Measurements from ENCODE around the gene DPYD.

Gene DPYD

DNA sequence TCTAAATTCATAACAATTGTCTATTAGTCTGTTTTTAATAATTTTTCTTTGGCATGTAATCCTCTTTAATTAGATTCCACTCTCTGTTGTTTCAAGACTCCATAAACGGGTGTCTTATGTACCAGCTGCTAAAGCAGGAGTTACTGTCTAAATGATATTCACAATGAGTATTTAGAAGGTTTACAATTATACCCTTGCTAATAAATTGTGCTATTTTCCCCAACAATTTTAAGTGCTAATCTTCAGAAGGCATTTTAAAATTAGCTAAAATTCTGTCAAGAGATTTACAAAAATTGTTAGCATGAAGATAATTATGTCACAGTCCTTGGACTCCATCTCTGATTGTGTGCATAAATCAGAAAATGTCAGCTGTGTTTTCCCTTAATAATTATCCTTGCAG is 83.7 kb downstream of the DPYD start:
- no peak for DNase-seq (ENCODE audit: low read depth)

DNA sequence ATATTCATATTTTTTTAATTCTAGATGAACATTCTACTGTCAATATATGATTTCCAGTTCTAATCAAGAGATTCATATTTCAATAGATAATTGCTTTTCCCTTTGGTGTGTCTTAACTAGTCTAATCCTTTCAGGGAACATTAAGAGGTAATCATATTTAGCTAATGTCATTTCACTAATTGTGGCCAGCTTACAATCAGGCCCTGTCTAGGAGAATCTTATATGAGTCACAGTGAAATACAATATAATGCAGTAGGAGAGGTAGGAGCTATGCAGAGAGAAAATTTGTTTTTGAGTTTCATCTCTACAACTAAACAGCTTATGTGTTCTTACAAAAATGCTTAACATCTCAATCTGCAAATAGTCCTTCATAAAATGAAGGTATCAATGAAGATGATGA is 85.9 kb downstream of the DPYD start:
- DNase-seq (ENCODE audit: low read depth), result no peak

DNA sequence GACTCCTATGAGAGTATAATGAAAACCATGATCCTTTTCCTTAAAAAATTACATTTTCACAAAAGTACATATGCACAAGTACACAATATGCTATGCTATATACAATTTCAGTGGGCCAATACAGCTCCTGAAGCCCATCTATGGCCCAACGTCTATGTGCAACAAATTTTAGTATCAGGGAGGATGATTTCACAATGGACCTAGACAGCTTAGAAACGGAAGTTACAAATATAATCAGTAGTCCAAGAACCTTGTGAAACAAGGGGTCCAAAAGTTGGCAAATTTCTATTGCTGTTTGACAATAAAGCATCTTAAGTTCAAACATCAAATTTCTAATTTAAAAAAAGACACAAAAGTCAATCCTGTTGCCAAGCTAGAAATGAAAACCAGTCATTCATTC is 87.0 kb downstream of the DPYD start:
- no peak for DNase-seq (ENCODE audit: low read depth)

DNA sequence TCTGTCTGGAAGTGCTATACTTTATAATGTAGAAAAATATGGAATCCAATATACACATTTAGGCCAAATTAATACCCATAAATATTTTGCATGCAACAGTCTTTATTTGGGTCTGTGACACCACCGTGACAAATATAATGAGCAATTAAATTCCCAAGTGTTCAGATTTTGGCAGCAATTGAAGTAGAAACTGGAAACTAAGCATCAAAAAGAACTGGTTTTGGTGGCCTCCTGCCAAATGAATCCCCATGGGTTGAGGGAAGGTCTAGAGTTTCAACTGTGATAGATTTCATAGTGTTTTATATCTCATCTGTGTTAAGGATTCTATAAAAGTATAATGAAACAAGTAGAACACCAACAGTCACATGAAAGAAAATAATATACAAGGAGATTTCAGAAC is 88.4 kb downstream of the DPYD start:
- no peak for DNase-seq (ENCODE audit: low read depth)

DNA sequence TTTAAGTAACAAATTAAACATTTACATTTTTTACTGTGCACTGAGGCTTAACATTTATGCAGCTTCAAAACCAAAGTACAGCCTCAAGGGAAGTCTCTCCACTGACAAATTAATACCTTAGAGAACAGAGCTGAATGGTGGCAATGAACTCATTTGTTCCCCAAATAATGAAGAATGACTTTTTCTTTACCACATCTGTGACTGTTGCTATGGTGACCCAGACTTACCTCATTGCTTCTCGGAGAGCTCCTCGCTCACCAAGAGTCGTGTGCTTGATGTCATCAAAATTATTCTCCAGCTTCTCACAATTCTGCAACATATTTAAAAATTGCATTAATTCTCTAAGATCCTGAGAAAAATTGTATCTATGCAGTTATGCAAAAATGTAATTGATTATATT is 92.9 kb downstream of the DPYD start:
- DNase-seq (ENCODE audit: low read depth), result no peak

DNA sequence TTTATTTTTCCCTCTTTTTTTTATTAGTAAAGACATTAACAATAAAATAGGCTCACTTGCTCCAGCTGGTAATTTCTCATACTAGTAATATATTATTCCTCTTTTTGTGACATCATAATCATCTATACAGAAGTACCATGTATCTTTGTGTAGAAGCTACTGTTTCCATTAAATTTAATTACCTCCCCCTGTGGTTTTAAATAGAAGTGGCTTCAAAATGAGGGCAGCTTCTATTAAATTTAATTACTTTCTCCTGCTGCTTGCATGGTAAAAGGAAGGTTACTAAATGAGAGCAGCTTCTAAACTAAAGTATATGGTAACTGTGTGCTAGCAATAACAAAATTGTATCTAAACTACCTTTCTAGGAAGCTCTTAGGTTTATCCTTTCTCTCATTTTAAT is 94.0 kb downstream of the DPYD start:
- DNase-seq (ENCODE audit: low read depth), result no peak

DNA sequence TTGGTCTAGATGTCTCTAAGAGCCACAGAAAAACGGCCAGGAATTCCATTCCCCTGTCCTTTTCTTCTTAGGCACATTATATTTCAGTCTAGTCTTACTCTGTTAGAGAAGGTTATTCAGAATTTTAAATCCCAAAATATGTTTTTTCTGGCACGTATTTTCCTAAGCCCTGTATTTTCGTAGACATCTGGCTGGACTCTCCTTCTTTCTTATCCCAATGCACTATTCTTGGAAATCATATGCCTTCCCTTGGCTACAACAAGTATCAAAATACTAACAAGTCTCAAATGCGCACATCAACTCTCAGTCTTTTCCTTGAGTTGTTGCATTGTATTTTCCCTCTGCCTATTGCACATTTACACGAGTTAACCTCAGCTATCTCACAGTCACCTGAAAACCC is 96.2 kb downstream of the DPYD start:
- no peak for DNase-seq (ENCODE audit: low read depth)

DNA sequence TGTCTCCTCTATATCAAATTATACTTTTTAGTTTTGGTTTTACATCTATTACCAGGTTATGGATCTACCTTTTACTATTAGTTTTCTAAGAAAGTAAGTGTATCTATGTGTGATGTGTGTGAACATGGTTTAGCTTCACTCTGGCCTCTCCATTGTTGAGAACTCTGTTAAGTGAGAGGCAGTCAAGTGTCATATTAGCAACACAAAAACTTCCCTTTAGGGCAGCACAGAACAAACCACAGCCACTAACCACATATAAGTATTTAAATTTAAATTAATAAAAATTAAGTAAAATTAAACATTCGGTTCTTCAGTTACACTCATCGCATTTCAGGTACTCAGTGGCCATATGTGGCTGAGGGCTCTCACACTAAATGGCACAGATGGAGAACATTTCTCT is 96.6 kb downstream of the DPYD start:
- DNase-seq (ENCODE audit: low read depth), result no peak

DNA sequence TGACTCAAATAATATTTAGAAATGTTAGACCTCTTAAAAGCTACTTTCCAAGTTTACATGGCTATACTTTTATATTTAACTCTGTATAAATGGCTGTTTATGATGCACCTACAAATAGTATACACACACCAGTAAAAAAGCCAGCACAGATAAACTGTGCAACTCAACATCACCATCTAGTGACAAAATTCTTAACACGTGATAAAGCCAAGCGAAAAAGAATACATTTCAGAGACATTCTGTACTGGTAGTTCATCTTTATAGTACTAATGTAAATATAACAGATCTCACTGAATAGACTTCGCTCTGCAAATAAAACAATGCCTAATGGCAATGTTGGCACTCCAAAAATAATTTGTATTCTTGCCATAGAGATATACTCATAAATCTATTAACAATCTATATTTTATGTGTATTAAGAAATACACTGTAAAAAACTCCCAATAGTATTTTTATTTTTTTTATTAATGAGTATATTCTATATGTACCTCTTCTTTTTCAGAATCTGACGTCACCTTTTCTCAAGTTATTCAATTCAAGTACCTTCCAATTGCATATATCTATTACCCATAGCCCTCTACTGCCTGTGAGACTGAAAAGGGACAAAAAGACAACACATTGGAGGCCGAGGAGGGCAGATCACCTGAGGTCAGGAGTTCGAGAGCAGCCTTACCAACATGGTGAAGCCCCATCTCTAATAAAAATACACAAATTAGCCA is 100.2 kb downstream of the DPYD start:
- no peak for DNase-seq (ENCODE audit: low read depth)

DNA sequence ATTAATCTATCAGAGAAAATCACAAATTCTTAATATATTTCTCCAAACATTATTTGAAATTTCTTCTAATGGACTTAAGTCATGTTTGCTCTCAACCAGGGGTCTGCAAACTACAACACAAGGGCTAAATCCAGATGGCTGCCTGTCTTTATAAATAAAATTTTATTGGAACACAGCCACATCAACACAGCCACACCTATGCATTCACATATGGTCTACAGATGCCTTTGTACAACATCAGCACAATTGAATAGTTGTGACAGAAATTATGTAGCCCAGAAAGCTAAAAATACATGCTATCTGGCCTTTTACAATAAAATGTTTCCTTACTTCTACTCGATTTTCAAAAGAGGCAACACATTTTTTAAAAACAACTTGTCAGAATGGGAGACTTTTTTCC is 103.9 kb downstream of the DPYD start:
- DNase-seq (ENCODE audit: low read depth), result no peak

DNA sequence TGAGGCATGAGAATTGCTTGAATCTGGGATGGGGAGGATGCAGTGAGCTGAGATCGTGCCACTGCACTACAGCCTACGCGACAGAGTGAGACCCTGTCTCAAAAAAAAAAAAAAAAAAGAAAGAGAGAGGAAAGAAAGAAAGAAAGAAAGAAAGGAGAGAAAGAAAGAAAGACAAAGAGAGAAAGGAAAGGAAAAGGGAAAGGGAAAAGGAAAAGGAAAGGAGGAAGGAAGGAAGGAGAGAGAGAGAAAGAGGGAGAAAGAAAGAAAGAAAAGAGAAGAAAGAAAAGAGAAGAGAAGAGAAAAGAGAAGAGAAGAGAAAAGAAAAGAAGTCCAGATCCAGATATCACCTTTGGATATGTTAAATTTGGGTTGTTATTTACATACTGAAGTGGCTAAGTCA is 106.0 kb downstream of the DPYD start:
- DNase-seq (ENCODE audit: low read depth), result no peak

DNA sequence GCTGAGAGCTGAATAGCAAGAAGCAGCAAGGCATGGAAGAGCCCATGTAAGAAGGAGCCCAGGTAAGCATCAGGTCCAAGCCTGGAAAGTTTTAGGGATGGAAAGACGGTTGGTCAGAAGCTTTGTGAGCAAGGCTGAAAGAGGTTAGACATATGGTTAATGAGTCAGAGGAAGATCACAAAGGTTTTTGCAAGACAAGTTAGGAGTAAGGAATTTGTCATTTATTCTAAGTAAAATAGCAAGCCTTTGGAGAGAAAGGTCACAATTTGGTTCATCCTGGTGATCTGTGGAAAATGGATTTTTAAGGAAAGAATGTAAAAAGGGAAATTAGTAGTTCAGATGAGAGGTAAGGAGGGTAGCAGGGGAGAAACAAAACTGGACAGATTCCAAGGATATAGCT is 106.7 kb downstream of the DPYD start:
- DNase-seq (ENCODE audit: low read depth), result no peak

DNA sequence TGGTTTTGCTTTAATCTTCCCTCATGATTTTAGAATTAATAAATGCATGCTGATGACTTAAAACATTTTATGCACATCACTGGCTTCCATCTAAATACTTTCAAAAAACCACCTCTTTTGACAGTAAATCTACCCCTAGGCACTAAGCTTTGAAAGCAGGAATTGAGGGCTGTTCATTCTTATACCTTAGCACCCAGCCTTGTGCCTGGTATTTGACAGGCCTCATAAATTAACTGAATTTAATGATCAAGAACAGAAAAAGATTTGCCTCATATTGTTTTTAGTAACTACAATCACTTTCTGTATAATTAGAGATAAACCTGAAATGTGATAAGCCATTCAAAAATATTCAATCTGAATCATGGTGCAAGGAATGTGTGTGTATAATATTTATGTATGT is 108.8 kb downstream of the DPYD start:
- no peak for DNase-seq (ENCODE audit: low read depth)

DNA sequence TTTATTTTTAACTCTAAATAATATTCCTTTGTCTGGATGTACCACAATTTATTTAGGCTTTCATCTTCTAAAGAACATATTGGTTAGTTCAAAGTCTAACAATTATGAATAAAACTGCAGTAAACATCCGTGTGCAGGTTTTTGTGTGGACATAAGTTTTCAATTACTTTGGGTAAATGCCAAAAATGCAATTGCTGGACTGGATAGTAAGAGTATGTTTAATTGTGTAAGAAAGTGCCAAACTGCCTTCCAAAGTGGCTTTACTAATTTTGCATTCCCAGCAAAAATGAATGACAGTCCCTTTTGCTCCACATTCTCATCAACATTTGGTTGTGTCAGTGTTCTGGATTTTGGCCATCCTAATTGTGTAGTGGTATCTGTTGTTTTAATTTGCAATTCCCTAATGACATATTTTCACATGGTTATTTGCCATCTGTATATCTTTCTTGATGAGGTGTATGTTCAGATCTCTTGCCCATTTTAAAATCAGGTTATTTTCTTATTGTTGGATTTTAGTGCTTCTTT is 113.8 kb downstream of the DPYD start:
- DNase-seq (ENCODE audit: low read depth), result no peak

DNA sequence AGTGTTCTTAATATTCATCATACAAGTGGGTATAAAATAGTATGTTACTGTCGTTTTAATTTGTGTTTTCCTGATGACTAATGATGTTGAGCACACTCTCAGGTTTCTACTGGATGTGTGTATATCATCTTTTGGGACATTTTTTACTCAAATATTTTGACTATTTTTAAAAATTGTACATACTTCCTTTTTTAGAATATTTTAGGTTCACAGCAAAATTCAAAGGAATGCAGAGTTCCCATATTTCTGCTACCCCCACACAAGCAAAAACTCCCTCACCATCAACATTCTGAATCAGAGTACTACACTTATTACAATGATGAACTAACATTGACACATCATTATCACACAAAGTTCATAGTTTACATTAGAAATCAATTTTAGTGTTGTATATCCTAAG is 114.5 kb downstream of the DPYD start:
- peak; percentile 36 for DNase-seq (ENCODE audit: low read depth)

DNA sequence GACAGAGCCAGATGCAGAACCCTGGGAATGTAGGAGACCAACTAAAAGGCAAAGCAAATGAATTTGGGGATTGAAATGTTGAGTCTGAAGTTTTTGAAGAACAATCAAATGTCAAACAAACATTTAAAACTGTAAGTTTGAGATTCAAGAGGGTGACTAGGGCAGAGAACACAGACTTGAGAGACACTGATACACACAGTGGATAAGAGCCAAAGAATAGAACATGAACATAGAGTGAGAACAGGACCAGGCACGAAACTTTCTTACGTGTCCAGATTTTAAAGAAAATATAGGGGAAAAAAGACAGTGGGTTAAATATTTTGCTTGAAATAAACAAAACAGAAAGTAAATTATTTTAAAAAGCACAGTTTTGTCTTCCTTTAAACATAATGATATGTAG is 115.7 kb downstream of the DPYD start:
- DNase-seq (ENCODE audit: low read depth), result no peak

DNA sequence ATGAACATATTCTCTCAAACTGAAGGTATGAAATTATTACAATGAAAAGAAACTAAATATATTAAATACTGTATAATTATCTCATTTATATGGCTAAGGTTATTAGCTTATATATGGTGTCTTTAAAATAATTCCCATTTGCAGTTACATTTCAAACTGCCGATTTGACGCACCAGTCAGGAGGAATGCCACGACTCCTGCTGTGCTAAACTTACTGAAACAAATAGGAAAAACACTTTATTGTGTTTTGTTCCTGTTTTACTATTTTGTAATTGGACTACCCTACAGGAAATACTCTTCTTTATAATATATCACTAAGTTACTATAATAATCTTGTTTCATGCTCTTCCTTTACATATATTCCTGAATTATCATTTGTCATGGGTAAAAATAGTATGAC is 117.8 kb downstream of the DPYD start:
- DNase-seq (ENCODE audit: low read depth), result no peak

DNA sequence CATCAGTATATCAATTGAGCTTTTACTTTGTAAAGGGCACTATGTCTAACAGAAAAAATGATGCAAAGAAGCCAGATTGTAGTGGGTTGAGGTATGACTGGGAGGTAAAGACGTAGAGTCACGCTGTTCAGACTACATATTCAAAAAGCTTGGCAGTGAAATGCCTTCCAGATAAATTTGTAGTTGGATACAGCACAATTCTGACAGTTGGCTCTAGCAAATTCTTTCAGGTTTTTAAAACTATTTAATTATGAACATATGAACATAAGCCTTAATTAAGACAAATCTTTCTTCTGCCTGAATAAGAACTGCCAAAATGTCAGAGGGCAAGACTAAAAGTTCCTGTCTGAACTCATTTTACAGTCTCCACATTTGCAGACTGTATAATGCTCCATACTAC is 118.8 kb downstream of the DPYD start:
- DNase-seq (ENCODE audit: low read depth), result no peak

DNA sequence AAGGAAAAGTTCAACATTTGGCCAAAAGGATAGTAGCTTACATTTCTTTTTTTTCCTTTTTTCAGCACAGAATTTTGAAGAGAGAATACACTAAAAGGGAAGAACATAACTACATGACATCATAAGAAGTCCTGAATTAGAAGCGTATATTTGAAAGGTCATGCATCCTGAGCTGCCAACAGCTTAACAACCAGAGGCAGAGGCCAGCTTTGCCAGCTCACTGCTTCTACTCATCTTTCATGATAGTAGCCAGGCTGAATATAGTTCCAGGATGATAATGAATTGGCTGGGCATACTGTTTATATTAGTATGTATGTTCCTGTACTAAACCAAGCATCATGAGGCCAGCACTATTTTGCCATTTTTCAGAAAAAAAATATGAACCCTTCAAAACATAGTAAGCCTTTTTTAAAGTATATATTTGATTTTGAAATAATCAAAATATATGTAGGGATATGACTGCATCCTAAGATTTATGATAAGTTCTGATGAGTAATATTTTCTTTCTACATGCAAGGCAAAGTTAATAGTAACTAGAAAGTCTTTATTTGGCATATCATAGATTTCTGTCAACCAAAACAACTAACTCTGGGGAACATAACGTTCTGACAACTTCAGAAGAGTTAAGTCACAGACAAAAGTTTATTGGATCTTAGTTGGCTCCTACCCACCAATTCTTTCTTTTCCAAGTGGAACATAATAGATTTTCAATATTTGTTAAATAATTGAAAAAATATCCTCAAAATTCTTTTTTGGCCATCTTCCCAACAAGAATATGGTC is 123.2 kb downstream of the DPYD start:
- no peak for DNase-seq (ENCODE audit: low read depth)

DNA sequence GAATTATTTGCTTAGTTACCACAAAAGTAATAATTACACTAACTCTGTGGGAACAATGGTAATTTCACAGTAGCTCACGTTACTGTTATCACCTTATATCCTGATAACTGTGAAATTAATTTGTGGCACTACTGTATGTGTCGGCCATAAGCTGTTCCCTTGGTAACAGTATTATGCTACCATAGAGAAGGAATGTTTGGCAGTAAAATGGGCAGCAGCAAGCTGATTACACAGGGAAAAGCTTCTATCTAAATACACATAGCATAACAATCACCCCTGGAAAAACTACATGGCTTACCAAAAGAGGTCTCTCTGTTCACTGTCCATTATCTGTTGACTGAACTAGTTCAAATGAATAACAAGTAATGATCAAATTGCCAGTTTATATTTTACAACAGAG is 124.1 kb downstream of the DPYD start:
- DNase-seq (ENCODE audit: low read depth), result no peak

DNA sequence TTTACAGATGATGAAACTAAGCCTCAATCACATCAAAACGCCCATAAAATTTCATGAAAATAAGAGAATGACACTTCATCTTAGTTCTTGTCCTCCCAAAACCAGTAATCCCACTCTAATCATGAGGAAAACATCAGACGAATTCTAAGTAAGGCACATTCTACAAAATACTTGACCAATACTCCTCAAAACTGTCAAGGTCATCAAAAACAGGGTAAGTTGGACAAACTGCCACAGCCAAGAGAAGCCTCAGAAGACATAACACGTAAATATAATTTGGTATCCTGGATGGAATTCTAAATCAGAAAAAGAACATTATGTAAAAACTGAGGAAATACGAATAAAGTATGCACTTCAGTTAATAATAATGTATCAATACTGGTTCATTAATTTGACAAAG is 128.2 kb downstream of the DPYD start:
- DNase-seq (ENCODE audit: low read depth), result no peak

DNA sequence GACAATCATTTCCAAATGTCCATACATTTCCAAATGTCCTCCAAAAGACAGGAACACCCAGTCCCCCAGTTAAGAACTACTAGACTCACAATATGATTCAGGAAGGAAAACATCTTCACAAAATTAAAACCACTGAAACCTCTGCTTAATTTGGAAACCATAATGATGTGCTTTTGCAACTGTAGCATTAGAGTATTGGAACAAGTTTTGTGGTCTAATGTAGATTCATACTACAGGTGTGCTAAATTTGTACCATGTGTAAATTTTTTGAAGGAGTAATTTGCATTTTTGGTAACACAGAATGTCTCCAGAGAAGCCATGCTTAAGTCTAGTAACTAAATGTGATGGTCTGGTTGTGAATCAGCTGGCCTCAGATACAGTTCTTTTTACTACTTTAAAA is 129.6 kb downstream of the DPYD start:
- no peak for DNase-seq (ENCODE audit: low read depth)

DNA sequence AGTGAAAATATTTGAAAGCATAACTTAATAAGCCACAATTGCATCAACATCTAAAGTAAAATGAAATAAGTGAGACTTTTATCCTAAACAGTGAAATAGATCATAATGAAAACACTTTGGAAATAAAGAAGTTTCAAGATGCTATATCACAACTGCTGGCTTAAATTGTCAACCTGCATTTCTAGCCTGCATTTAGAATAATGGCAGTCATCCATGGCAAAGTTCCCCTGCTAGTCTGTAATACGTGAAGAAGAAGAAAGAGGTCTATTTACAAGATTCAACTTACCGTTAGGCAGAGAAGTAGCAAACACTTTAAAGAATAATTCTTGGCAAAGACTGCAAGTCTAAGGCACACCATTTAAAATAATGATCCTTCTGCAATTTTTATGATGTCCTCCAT is 133.6 kb downstream of the DPYD start:
- no peak for DNase-seq (ENCODE audit: low read depth)

DNA sequence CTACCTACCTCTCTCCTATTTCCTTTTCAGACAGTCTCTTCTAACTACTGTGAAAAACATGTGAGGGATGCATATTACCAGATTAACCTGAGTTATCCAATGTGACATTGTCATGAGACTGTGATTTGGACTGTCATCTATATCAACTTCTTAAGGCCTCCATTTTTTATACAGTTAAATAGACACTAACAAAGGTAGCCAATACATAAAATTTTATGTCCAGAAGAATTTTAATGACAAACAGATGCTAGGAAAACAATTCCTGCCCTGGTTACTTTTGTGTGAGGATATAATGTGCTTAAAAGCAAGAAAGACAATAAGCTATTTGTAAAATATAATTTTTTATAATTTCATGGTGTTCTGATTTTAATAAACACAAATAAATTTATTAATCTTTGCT is 136.2 kb downstream of the DPYD start:
- DNase-seq (ENCODE audit: low read depth), result no peak

Data from HS-27A (cell line).